GM12878 (cell line): ENCODE results near the gene TTLL13. TPM values are rescaled to one million over a fixed set of nuclear protein-coding genes. Genes with fewer than 3 reads are reported as not detected.

Experiments
- BHLHE40 ChIP-seq, 2 experiments: fragments of 450-650 bp in 1 of 2; IDR thresholded peaks; 2 replicates each; pipeline ENCODE4 v1.6.1; 2011 to 2017; ENCODE audit warnings: low read depth in 2 of 2, borderline replicate concordance in 1 of 2, improper control_type of control experiment in 1 of 2, low read length in 1 of 2, mild to moderate bottlenecking in 1 of 2
- CBFB ChIP-seq: IDR thresholded peaks from 2 replicates; pipeline ENCODE4 v1.6.1; 2016; ENCODE audit warnings: antibody characterized with exemption, low read depth
- E2F8 ChIP-seq: fragments of 450-650 bp; IDR thresholded peaks from 2 replicates; pipeline ENCODE4 v1.6.1; 2018; ENCODE audit warnings: mild to moderate bottlenecking, low read depth, moderate library complexity; ENCODE audit not compliant: partially characterized antibody
- EGR1 ChIP-seq, 2 experiments: IDR thresholded peaks; 1 replicate in 1 of 2; 2 replicates in 1 of 2; pipeline ENCODE4 v1.6.1; 2011 to 2012; ENCODE audit warnings: low read depth in 2 of 2, low read length in 2 of 2, borderline replicate concordance in 1 of 2, mild to moderate bottlenecking in 1 of 2, moderate library complexity in 1 of 2
- EP300 ChIP-seq, 2 experiments: fragments of 150-350 bp in 1 of 2; IDR thresholded peaks; 2 replicates each; pipeline ENCODE4 v1.6.1; 2011 to 2012; ENCODE audit warnings: low read depth in 2 of 2, low read length in 2 of 2, borderline replicate concordance in 1 of 2, improper control_type of control experiment in 1 of 2, inconsistent platforms in 1 of 2; ENCODE audit not compliant: control insufficient read depth in 1 of 2
- ETV6 ChIP-seq, 2 experiments: fragments of 450-650 bp in 1 of 2; IDR thresholded peaks in 1 of 2; conservative IDR thresholded peaks in 1 of 2; 2 replicates each; pipeline ENCODE4 v1.6.1; 2014; ENCODE audit warnings: antibody characterized with exemption in 1 of 2, borderline replicate concordance in 1 of 2, low read depth in 1 of 2, mild to moderate bottlenecking in 1 of 2, moderate library complexity in 1 of 2
- EZH2 ChIP-seq: IDR thresholded peaks from 2 replicates; pipeline ENCODE4 v1.6.1; 2012; ENCODE audit warnings: low read depth, mild to moderate bottlenecking, control low read depth, inconsistent platforms, low read length, borderline replicate concordance; ENCODE audit not compliant: control insufficient read depth
- IKZF1 ChIP-seq: fragments of 450-650 bp; conservative IDR thresholded peaks from 2 replicates; pipeline ENCODE4 v1.6.1; 2017; ENCODE audit warnings: antibody characterized with exemption, mild to moderate bottlenecking
- JUNB ChIP-seq: IDR thresholded peaks from 2 replicates; pipeline ENCODE4 v1.6.1; 2016; ENCODE audit warnings: antibody characterized with exemption, mild to moderate bottlenecking
- MTA3 ChIP-seq: IDR thresholded peaks from 2 replicates; pipeline ENCODE4 v1.6.1; 2012; ENCODE audit warnings: low read length, inconsistent platforms, borderline replicate concordance
- NBN ChIP-seq: fragments of 450-650 bp; IDR thresholded peaks from 2 replicates; pipeline ENCODE4 v1.6.1; 2016
- NFYA ChIP-seq: IDR thresholded peaks from 2 replicates; pipeline ENCODE4 v1.6.1; 2011; ENCODE audit warnings: low read depth, mild to moderate bottlenecking, low read length, improper control_type of control experiment, borderline replicate concordance
- PAX8 ChIP-seq: fragments of 450-650 bp; IDR thresholded peaks from 2 replicates; pipeline ENCODE4 v1.6.1; 2017; ENCODE audit warnings: mild to moderate bottlenecking, moderate library complexity
- POLR2A ChIP-seq: IDR thresholded peaks from 2 replicates; pipeline ENCODE4 v1.6.1; 2011; ENCODE audit warnings: low read depth, mild to moderate bottlenecking, low read length
- RBBP5 ChIP-seq: fragments of 200-600 bp; sonication (generic); conservative IDR thresholded peaks from 2 replicates; pipeline ENCODE4 v1.6.1; 2016
- STAT1 ChIP-seq: fragments of 450-650 bp; conservative IDR thresholded peaks from 2 replicates; pipeline ENCODE4 v1.6.1; 2014; ENCODE audit warnings: antibody characterized with exemption, mild to moderate bottlenecking
- YY1 ChIP-seq: IDR thresholded peaks from 2 replicates; pipeline ENCODE4 v1.6.1; 2011; ENCODE audit warnings: low read depth, mild to moderate bottlenecking, low read length
- ZNF207 ChIP-seq: fragments of 450-650 bp; IDR thresholded peaks from 2 replicates; pipeline ENCODE4 v1.6.1; 2014; ENCODE audit warnings: antibody characterized with exemption, mild to moderate bottlenecking, borderline replicate concordance
- ZNF274 ChIP-seq: IDR thresholded peaks from one replicate; pipeline ENCODE4 v1.8.0; 2011; ENCODE audit not compliant: insufficient read length, insufficient read depth
- polyA plus RNA-seq, 11 experiments: library from polyadenylated mRNA; depleted of rRNA in 4 of 11; unstranded in 6 of 11; stranded (reverse) in 5 of 11; fragments of >200 nt; fragmentation: Nextera tagmentation in 4 of 11; fragmentation: Illumina TruSeq in 1 of 11; extraction: Ambion mirVana in 4 of 11; extraction: Trizol in 1 of 11; gene quantifications; 1 replicate in 1 of 11; 2 replicates in 10 of 11; pipeline versions ENCODE4 v1.2.1 to v1.2.3, GENCODE V29; 2011 to 2016; ENCODE audit warnings: inconsistent platforms in 2 of 11, missing spikeins in 2 of 11, low read depth in 1 of 11
- total RNA-seq, 4 experiments: library from RNA; depleted of rRNA in 3 of 4; stranded (reverse); fragments of >200 nt in 3 of 4; fragmentation: Illumina TruSeq in 1 of 4; extraction: Trizol in 1 of 4; gene quantifications; 2 replicates each; pipeline versions ENCODE4 v1.2.1 to v1.2.3, GENCODE V29; 2013 to 2021
- TF ChIP-seq, protein P1 (sequence below): fragments of 450-650 bp; IDR thresholded peaks from 2 replicates; pipeline ENCODE4 v1.6.1; 2016; ENCODE audit warnings: mild to moderate bottlenecking, moderate library complexity, borderline replicate concordance
- TF ChIP-seq, protein P2 (sequence below): IDR thresholded peaks from 2 replicates; pipeline ENCODE4 v1.6.1; 2012; ENCODE audit warnings: low read depth, low read length, improper control_type of control experiment

The TTLL13 gene
- total and polyA plus RNA-seq, 10 of the 15 experiments (the other 5 are each of a cell fraction or from before 2014, with no cell fraction given) = 0.03 to 0.32 (median 0.13) TPM; not detected in 1

GRCh38 chr15:90265271-90266060, 16.1 kb downstream of the TTLL13 start, which contains the start of gene NGRN (continued):
- TF ChIP-seq NBN (peak; percentile 61; the same call in 1 of the 2 replicates), RBBP5 (no peak), PAX8 (no peak), ZNF207 (0 out of 2 replicates have a peak, but pooled peaks have one; percentile 34), POLR2A (peak; percentile 95), CBFB (peak; percentile 85), ZNF274 (no peak), JUNB (no peak), EP300 (IDR thresholded peaks at IDR 0.05; ENCODE audit: borderline replicate concordance in 1 of 2, control insufficient read depth in 1 of 2, low read depth in 2 of 2, low read length in 2 of 2) (0 out of 4 replicates have a peak, but pooled peaks of 1 of the 2 experiments have one; percentile 10), STAT1 (peak; percentile 65), BHLHE40 (IDR thresholded peaks at IDR 0.05; ENCODE audit: borderline replicate concordance in 1 of 2, low read depth in 2 of 2, low read length in 1 of 2) (peak in 1 of 2 experiments; percentile 66; a peak in 1 of 4 replicates), ETV6 (conservative IDR thresholded peaks at IDR 0.05 in 1 of 2, IDR thresholded peaks at IDR 0.05 in 1 of 2; ENCODE audit: borderline replicate concordance in 1 of 2, low read depth in 1 of 2) (peak in 1 of 2 experiments; percentile 95; a peak in 2 of 4 replicates), IKZF1 (peak; percentile 75), EGR1 (IDR thresholded peaks at IDR 0.05; ENCODE audit: borderline replicate concordance in 1 of 2, low read depth in 2 of 2, low read length in 2 of 2) (peak; percentile 1 to 50; a peak in 2 of 3 replicates), E2F8 (peak; percentile 87), NFYA (no peak), MTA3 (peak; percentile 81; the same call in 1 of the 2 replicates), EZH2 (no peak), YY1 (peak; percentile 92)
- TF ChIP-seq, protein P1, sequence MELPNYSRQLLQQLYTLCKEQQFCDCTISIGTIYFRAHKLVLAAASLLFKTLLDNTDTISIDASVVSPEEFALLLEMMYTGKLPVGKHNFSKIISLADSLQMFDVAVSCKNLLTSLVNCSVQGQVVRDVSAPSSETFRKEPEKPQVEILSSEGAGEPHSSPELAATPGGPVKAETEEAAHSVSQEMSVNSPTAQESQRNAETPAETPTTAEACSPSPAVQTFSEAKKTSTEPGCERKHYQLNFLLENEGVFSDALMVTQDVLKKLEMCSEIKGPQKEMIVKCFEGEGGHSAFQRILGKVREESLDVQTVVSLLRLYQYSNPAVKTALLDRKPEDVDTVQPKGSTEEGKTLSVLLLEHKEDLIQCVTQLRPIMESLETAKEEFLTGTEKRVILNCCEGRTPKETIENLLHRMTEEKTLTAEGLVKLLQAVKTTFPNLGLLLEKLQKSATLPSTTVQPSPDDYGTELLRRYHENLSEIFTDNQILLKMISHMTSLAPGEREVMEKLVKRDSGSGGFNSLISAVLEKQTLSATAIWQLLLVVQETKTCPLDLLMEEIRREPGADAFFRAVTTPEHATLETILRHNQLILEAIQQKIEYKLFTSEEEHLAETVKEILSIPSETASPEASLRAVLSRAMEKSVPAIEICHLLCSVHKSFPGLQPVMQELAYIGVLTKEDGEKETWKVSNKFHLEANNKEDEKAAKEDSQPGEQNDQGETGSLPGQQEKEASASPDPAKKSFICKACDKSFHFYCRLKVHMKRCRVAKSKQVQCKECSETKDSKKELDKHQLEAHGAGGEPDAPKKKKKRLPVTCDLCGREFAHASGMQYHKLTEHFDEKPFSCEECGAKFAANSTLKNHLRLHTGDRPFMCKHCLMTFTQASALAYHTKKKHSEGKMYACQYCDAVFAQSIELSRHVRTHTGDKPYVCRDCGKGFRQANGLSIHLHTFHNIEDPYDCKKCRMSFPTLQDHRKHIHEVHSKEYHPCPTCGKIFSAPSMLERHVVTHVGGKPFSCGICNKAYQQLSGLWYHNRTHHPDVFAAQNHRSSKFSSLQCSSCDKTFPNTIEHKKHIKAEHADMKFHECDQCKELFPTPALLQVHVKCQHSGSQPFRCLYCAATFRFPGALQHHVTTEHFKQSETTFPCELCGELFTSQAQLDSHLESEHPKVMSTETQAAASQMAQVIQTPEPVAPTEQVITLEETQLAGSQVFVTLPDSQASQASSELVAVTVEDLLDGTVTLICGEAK = peak; percentile 93
- TF ChIP-seq, protein P2, sequence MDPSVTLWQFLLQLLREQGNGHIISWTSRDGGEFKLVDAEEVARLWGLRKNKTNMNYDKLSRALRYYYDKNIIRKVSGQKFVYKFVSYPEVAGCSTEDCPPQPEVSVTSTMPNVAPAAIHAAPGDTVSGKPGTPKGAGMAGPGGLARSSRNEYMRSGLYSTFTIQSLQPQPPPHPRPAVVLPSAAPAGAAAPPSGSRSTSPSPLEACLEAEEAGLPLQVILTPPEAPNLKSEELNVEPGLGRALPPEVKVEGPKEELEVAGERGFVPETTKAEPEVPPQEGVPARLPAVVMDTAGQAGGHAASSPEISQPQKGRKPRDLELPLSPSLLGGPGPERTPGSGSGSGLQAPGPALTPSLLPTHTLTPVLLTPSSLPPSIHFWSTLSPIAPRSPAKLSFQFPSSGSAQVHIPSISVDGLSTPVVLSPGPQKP = peak; percentile 87; the same call in 1 of the 2 replicates
